ENCODE measurements around the gene ZNF254. TPM values are rescaled to one million over a fixed set of nuclear protein-coding genes. Genes with fewer than 3 reads are reported as not detected.

The ZNF254 gene
- total and polyA plus RNA-seq, 2 of the 4 experiments (the other 2 are of a cell fraction), result 4.4 to 8.8 TPM

DNA sequence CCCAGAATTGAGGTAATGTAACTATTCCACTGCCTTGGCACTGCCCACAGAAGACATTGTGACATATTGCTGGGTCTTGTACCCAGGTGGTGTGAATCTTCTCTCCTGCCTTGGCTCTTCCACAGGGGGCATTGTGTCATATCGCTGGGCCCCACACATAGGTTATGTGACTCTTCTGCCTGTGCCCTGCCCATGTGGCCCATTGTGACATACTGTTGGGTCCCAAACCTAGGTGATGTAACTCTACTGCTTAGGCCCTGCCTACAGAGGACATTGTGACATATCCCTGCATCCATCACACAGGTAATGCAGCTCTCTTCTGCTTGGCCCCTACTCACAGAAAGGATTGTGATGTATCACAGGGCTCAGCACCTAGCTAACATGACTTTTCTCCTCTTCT, 37.5 kb upstream of the ZNF254 start:
- Histone ChIP-seq H2AK5ac (ENCODE audit: low read depth, low read length) (no peak overlapping the region), H3K9ac (ENCODE audit: low read depth, low read length) (no peak overlapping the region), H4K91ac (ENCODE audit: insufficient read depth, low read depth, low read length) (no peak overlapping the region), H3K9me1 (ENCODE audit: insufficient read depth, low read length) (peaks cover 18% of the 10 kb centered on the region), H2AFZ (replicated peaks; ENCODE audit: low read length, poor library complexity) (no peak overlapping the region), H3K4me2 (ENCODE audit: low read depth, low read length) (no peak overlapping the region), H4K8ac (ENCODE audit: low read depth in 2 of 2, low read length in 2 of 2) (no peak overlapping the region), H3K23ac (ENCODE audit: low read depth, low read length) (no peak overlapping the region), H3K18ac (ENCODE audit: low read depth, low read length) (no peak overlapping the region), H3K4me1 (ENCODE audit: control insufficient read depth, insufficient read depth, low read length) (peaks cover 15% of the 10 kb centered on the region), H4K20me1 (ENCODE audit: insufficient read depth, low read length) (peaks cover 22% of the 10 kb centered on the region), H3K9me3 (ENCODE audit: control insufficient read depth, insufficient read depth, low read length) (no peaks in the 10 kb centered on the region), H2BK5ac (ENCODE audit: low read depth, low read length, poor library complexity, severe bottlenecking) (no peak overlapping the region), H3K4ac (ENCODE audit: low read depth, low read length) (no peak overlapping the region), H3K14ac (replicated peaks; ENCODE audit: low read depth, low read length) (no peak overlapping the region), H3K79me1 (ENCODE audit: low read depth in 1 of 2, low read length in 2 of 2) (peaks cover 3 to 18% of the 10 kb centered on the region in 2 experiments; a peak in 3 of 4 replicates), H3K27ac (ENCODE audit: insufficient read depth, low read length) (no peak overlapping the region), H4K5ac (ENCODE audit: low read depth, low read length) (no peak overlapping the region), H3K56ac (ENCODE audit: extremely low read depth, insufficient read depth, low read length) (no peak overlapping the region), H2BK15ac (ENCODE audit: low read depth, low read length) (no peak overlapping the region), H2AK9ac (replicated peaks; ENCODE audit: low read depth, low read length, poor library complexity) (no peak overlapping the region), H3K4me3 (ENCODE audit: insufficient read depth, low read depth, low read length) (no peak overlapping the region), H2BK20ac (ENCODE audit: low read depth, low read length) (no peak overlapping the region), H3K27me3 (ENCODE audit: control insufficient read depth, insufficient read depth, low read length) (no peaks in the 10 kb centered on the region), H2BK120ac (ENCODE audit: low read depth, low read length) (no peak overlapping the region), H3K36me3 (ENCODE audit: control insufficient read depth, insufficient read depth, low read length) (peaks cover 60% of the 10 kb centered on the region)
- ChIA-PET POLR2A (ENCODE audit: unreplicated experiment) (no interaction called here), CTCF (no interaction called here)
- in situ Hi-C loops (cut with MboI; ENCODE audit: low sequenced_read_pairs), result loop anchor here (25.0 kb wide), 1 partner anchor 787 kb away; the partner anchor contains the start of gene ZNF724
- TF ChIP-seq MAFK (IDR thresholded peaks at IDR 0.05; ENCODE audit: low read depth, low read length) (no peak), FOS (IDR thresholded peaks at IDR 0.05; ENCODE audit: low read depth, low read length) (no peak), SMC3 (IDR thresholded peaks at IDR 0.05; ENCODE audit: low read depth, low read length) (no peak), RAD21 (IDR thresholded peaks at IDR 0.05; ENCODE audit: low read length) (no peak), BHLHE40 (IDR thresholded peaks at IDR 0.05; ENCODE audit: low read depth, low read length) (no peak), CHD1 (IDR thresholded peaks at IDR 0.05; ENCODE audit: low read depth, low read length) (no peak), CEBPB (IDR thresholded peaks at IDR 0.05; ENCODE audit: low read depth, low read length) (no peak)
- TF ChIP-seq, protein P1, sequence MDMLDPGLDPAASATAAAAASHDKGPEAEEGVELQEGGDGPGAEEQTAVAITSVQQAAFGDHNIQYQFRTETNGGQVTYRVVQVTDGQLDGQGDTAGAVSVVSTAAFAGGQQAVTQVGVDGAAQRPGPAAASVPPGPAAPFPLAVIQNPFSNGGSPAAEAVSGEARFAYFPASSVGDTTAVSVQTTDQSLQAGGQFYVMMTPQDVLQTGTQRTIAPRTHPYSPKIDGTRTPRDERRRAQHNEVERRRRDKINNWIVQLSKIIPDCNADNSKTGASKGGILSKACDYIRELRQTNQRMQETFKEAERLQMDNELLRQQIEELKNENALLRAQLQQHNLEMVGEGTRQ (IDR thresholded peaks at IDR 0.05; ENCODE audit: low read depth, low read length), result no peak
- ATAC-seq (ENCODE audit: low read depth) (no peak), DNase-seq (no peak)
- intact Hi-C loops (cut with micrococcal nuclease), result no loop called here
- dilution Hi-C loops (cut with HindIII; ENCODE audit: low sequenced_read_pairs, unreplicated experiment), result no loop called here
- no TSS peak for BruUV-seq (replicated peaks)
- WGBS, 2 experiments (ENCODE audit: extremely low coverage in 2 of 2, insufficient read length in 1 of 2), result 88% methylated on average over 1 of the region's 1 CpG; no CpG with 5 or more reads in 1 of the 2 experiments

Measured in IMR-90 (cell line).